ENCODE data around the gene TCF7L1.
A peak's percentile ranks its signal among the peaks of the same experiment; 100 is the strongest.

TCF7L1 gene

DNA sequence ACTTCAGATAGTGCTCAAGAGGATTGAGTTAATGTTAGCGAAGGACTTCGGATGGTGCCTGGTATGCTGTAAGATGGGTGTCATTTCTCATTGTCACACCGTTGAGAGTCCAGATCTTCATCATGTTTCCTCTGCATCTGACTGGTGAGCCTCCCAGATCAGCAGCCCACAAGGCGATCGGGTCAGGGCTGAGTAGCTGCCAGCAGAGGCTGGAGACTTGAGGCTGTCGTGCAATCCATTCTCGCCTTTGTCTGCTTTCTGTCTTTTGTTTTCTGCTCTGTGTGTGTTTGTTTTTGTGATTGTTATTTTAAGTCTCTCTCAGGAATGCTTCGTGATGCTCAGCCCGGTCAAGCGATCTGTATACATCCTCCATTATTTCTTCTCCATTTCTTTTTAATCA, 98.8 kb downstream of the TCF7L1 start:
- DNase-seq = no peak

DNA sequence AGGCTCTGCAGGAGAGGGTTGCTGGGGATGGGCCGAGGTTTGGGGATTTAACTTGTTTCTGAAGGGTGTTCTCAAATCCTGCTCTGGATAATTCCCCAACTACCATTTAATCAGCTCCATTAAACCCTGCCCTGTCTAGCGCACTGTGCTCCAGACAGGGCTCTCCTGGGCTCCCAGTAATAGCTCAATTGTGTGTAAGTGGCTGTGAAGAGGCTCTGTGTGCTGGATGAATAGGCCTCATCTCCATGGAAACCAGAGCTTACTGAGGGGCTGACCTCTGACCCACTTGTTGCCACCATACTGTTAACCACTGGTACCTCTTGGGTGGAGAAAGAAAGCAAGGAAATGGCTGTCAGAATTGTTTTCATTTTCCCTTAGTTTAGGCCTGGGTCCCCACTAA, 101.7 kb downstream of the TCF7L1 start:
- no peak for DNase-seq

DNA sequence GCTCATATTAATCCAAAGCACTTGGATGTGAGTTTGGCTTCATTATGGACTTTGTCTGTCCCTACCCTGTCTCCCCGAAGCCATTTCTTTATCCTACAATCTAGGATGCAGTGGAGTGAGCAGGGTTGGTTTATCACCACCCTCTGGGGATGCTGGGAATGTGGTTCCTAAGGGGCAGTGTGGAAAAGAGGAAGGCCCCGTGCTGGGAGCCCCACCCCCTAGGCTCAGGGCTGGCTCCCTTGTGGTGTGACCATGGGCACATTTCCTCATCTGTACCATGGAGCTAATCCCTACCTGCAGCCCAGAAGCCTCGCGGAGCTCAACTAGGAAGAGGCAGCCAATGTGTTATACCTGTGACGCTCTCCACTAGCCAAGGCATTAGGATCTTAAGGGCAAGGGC, 102.1 kb downstream of the TCF7L1 start:
- DNase-seq = no peak

DNA sequence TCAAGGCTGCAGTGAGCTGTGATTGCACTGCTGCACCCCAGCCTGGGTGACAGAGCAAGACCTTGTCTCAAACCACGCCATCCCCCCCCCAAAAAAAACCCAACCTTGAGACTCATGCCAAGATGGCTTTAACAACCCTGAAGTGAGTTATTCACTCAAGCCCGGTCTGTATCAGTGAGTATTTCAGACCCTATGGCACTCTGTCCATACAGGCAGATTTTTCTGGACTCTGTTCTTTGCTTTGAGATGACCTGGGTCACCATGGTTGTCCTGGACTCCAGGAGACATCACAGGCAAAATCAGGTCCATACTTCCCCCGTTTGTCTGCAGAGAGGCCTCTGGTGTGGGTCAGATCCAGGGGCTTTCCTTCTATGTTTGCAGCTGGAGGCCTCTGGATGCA, 102.9 kb downstream of the TCF7L1 start:
- no peak for DNase-seq

DNA sequence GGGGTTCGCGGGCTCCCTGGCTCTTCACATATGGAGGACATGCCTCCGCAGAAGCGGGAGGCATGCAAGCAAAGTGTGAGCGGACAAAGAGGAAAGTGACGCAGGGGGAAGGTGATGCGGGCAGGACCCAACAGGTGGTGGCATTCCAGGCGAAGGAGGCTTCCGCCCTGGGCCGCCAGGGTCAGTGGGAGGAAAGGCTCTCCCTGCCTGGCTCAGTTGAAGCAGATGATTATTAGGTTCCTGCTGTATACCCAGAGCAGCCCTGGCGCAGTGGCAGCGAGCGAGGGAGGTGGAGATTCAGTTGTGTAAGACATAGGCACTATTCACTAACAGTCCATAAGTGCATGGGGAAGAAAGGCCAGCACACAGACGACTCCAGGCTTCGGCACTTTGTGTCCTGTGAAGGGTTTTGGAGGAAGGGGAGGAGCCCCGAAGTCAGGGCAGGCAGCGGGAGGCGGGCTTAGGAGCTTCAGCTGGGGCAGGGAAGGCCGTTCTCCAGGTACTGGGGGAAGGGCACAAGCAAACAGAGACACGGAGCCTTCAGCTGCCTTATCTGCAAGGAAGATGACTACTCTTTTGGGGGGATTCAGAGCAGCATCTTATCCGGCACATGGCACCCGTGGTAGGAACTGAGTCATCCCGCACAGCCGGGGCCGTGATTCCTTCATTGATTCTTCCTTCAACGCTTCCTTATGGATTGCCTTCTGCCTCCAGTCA, 104.8 kb downstream of the TCF7L1 start:
- DNase-seq = no peak

GRCh38 chr2:85238607-85239006, 105.4 kb downstream of the TCF7L1 start:
- DNase-seq = no peak

GRCh38 chr2:85239102-85239501, 105.9 kb downstream of the TCF7L1 start:
- no peak for DNase-seq

DNA sequence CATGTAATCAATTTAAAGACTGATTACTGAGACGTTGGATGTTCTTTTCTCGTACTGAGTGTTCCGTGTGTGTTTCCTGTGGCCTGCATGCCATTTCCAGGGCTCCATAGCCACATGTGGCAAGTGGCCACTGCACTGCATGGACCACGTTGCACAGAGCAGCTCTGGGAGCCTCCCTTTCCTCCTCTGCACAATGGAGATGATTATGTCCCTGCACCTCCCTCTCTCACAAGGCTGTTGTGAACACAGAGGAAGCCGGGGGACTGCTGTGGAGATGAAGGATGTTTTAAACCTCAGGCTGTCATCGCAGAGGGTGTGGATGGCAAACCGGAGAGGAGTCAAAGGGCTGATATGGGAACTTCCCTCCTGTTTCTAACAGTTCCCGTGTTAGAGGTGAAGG, 106.9 kb downstream of the TCF7L1 start:
- DNase-seq = no peak

DNA sequence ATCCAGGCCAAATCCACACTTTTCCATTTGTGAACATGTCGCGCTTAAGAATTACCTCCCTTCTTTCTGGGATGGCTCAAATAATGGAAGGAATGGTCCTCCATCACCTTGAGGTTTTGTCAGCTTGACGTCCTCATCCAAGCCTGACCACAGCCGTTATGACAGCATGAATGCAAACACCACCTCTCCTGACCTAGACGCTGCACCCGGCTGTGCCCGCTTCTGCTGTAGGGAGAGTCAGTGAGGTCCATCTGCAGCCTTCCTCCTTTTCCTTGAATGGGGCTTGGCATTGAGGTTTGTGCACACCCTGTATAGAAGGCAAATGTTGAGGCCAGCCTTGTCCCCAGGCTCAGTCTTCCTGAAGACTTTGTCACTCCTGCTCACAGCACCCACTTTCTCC, 109.1 kb downstream of the TCF7L1 start:
- DNase-seq = no peak

GRCh38 chr2:85243101-85244072, 110.2 kb downstream of the TCF7L1 start:
- DNase-seq = peak; percentile 52

GRCh38 chr2:85244828-85245227, 111.6 kb downstream of the TCF7L1 start:
- DNase-seq = no peak

DNA sequence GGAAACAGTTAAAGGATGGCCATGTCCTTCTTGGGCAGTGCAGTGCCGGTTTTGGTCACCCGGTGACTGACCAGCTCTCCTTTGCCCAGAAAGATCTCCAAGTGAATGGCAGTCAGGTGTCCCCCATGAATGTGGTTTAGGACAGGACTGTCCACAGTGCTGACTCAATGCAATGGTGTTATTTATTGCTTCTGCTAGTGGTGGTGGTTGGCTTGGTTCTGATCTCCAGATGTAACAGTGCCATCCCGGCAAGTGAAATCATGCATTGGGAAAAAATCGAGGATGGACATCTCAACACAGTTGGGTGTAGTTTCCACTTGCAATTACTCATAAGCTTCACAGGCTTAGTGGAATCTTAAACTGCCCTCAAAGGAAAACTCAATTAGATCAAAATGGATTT, 112.7 kb downstream of the TCF7L1 start:
- DNase-seq = no peak

GRCh38 chr2:85246348-85246747, 113.2 kb downstream of the TCF7L1 start:
- no peak for DNase-seq

DNA sequence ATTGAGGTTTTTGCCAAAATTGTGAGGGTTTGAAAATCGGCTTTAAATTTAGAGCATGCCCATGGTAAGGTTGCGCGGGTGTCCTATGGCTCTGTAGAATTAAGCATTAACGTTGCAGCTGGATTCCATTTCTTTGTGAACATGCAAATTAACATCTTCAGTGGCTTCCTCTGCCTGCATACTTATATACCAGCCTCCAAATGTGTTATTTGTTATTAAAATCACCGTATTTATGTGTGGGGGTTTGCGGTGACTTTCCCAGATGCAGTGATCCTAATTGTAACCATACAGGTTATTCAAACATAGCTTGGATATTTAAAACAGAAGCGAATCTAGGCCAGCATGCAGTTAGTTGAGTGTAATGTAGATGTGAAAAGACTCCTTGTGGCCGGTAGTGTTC, 114.4 kb downstream of the TCF7L1 start:
- DNase-seq = no peak

DNA sequence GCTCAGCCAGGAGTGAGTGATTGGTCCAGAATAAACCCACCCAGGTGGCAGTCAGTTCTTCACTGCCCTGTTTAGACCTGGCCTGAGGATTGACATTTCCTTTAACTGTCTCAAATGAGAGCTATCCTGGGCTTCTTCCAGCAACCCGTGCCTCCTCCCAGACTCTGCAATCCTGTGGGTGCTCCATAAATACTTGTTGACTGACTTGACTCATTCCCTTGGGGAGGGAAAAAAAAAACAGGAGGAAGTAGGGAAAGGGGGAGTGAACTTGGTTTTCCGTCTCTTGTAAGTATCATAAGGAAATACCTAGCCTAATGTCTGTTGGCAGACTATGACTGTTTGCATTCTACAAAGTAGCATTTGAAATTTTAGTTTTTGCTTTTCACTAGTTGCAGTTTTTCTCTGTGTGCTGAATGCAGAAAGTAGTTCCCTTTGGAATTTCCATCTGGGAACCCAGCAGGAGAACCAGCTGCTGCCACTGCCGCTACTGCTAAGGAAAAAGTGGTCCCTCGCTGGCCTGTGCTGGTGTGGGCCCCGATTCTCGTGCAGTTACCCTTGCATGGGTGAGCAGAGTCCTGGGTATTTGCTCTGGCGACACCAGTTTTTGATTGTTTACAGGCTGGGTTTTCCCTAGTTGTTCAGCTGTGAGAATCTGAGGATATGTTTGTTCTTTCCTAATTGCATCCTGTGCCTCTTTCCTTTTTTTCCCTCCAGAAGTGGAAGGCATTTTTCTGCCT, 115.7 kb downstream of the TCF7L1 start:
- no peak for DNase-seq

GRCh38 chr2:85250045-85250444, 116.9 kb downstream of the TCF7L1 start:
- DNase-seq = no peak

- no peak for DNase-seq
These were observed 118.0 kb downstream of the TCF7L1 start for GRCh38 chr2:85251070-85251616.

DNA sequence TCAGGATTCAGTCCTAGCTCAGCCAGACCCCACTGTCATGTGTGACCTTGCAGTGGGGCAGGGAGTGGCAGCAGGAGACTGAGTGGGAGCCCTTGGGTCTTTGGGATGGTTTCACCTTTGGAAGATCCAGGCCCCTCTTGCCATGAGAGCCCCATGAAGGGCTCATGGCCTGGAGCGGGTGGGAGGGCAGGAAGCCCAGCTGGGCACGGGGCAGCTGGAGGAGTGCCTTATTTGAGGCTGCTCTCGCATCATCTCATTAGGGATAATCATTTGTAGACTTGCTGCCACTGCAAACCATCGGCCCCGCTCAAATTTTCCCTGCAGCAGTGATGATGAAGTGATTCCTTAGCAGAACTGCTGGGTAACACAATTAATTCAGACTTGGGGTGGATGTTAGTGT, 120.7 kb downstream of the TCF7L1 start:
- no peak for DNase-seq

GRCh38 chr2:85254540-85255300, 121.5 kb downstream of the TCF7L1 start:
- no peak for DNase-seq

GRCh38 chr2:85255456-85255812, 122.2 kb downstream of the TCF7L1 start:
- DNase-seq = no peak

GRCh38 chr2:85255813-85256594, 122.8 kb downstream of the TCF7L1 start:
- DNase-seq = no peak

Measured in stimulated activated CD4-positive, alpha-beta T cell treated with anti-CD3 and anti-CD28 coated beads, Interleukin-15, amount 100 ng/mL, for 24 hours (primary cell).